H9 (cell line): ENCODE measurements around the gene RBM33. TPM values are rescaled to one million over a fixed set of nuclear protein-coding genes. Genes with fewer than 3 reads are reported as not detected.

Experiments
- DNase-seq: peaks from one replicate; pipeline ENCODE4 v3.0.0-alpha.2; 2017
- H2AFZ ChIP-seq: one replicate; pipeline ENCODE4 v1.6.1; 2013; ENCODE audit warnings: mild to moderate bottlenecking, low read length, control low read depth, moderate library complexity
- H2AK5ac ChIP-seq: 2 replicates; pipeline ENCODE4 v1.6.1; 2013; ENCODE audit warnings: low read length, control low read depth, mixed read lengths; ENCODE audit not compliant: insufficient read length
- H2BK120ac ChIP-seq: one replicate; pipeline ENCODE4 v1.6.1; 2013; ENCODE audit warnings: low read depth, mild to moderate bottlenecking, low read length, control low read depth, inconsistent platforms; ENCODE audit not compliant: poor library complexity, severe bottlenecking
- H2BK12ac ChIP-seq: 2 replicates; pipeline ENCODE4 v1.6.1; 2013; ENCODE audit warnings: low read length, control low read depth, mixed read lengths, low read depth; ENCODE audit not compliant: insufficient read length
- H2BK15ac ChIP-seq: 2 replicates; pipeline ENCODE4 v1.6.1; 2013; ENCODE audit warnings: low read depth, low read length, control low read depth
- H2BK20ac ChIP-seq: one replicate; pipeline ENCODE4 v1.6.1; 2013; ENCODE audit warnings: low read depth, mild to moderate bottlenecking, low read length, control low read depth, inconsistent platforms; ENCODE audit not compliant: poor library complexity, severe bottlenecking
- H2BK5ac ChIP-seq: 2 replicates; pipeline ENCODE4 v1.6.1; 2013; ENCODE audit warnings: low read length, control low read depth, mixed read lengths; ENCODE audit not compliant: insufficient read length
- H3K14ac ChIP-seq: 2 replicates; pipeline ENCODE4 v1.6.1; 2013; ENCODE audit warnings: low read length, control low read depth; ENCODE audit not compliant: insufficient read depth
- H3K18ac ChIP-seq: 2 replicates; pipeline ENCODE4 v1.6.1; 2013; ENCODE audit warnings: low read depth, mild to moderate bottlenecking, mixed read lengths, low read length, control low read depth; ENCODE audit not compliant: insufficient read length
- H3K23ac ChIP-seq: 2 replicates; pipeline ENCODE4 v1.6.1; 2013; ENCODE audit warnings: low read length, control low read depth, mixed read lengths, low read depth; ENCODE audit not compliant: insufficient read length
- H3K23me2 ChIP-seq: 2 replicates; pipeline ENCODE4 v1.6.1; 2013; ENCODE audit warnings: low read depth, mild to moderate bottlenecking, mixed read lengths, low read length, control low read depth; ENCODE audit not compliant: insufficient read length, poor library complexity, severe bottlenecking
- H3K27ac ChIP-seq: 2 replicates; pipeline ENCODE4 v1.5.1; 2013; ENCODE audit warnings: low read length, control low read depth, mixed read lengths, low read depth; ENCODE audit not compliant: insufficient read length
- H3K27me3 ChIP-seq: 2 replicates; pipeline ENCODE4 v1.6.1; 2013; ENCODE audit warnings: low read length, control low read depth, inconsistent platforms; ENCODE audit not compliant: insufficient read depth
- H3K4ac ChIP-seq: 2 replicates; pipeline ENCODE4 v1.6.1; 2013; ENCODE audit warnings: low read depth, mild to moderate bottlenecking, control low read depth, inconsistent platforms, low read length, moderate library complexity
- H3K4me1 ChIP-seq: 2 replicates; pipeline ENCODE4 v1.6.1; 2013; ENCODE audit warnings: low read length, control low read depth, inconsistent platforms; ENCODE audit not compliant: insufficient read depth
- H3K4me2 ChIP-seq: 2 replicates; pipeline ENCODE4 v1.6.1; 2013; ENCODE audit warnings: low read length, control low read depth, mixed read lengths; ENCODE audit not compliant: insufficient read length, insufficient read depth
- H3K56ac ChIP-seq: 2 replicates; pipeline ENCODE4 v1.6.1; 2013; ENCODE audit warnings: low read depth, mild to moderate bottlenecking, mixed read lengths, low read length, control low read depth; ENCODE audit not compliant: insufficient read length
- H3K79me1 ChIP-seq: 2 replicates; pipeline ENCODE4 v1.6.1; 2013; ENCODE audit warnings: low read depth, mild to moderate bottlenecking, moderate library complexity, low read length, control low read depth, inconsistent platforms; ENCODE audit not compliant: insufficient read depth, poor library complexity, severe bottlenecking
- H3K79me2 ChIP-seq: 2 replicates; pipeline ENCODE4 v1.6.1; 2013; ENCODE audit warnings: low read length, control low read depth, inconsistent platforms; ENCODE audit not compliant: insufficient read depth
- H3K9ac ChIP-seq: 2 replicates; pipeline ENCODE4 v1.6.1; 2013; ENCODE audit warnings: low read length, control low read depth, mixed read lengths; ENCODE audit not compliant: insufficient read length; ENCODE audit errors: extremely low read depth
- H3K9me3 ChIP-seq: one replicate; pipeline ENCODE4 v1.6.1; 2013; ENCODE audit warnings: low read depth, low read length, inconsistent platforms; ENCODE audit not compliant: control insufficient read depth
- H3T11ph ChIP-seq: one replicate; pipeline ENCODE4 v1.6.1; 2013; ENCODE audit warnings: mild to moderate bottlenecking, low read length, control low read depth, inconsistent platforms
- H4K20me1 ChIP-seq: one replicate; pipeline ENCODE4 v1.6.1; 2013; ENCODE audit not compliant: control insufficient read depth, insufficient read length, insufficient read depth
- H4K5ac ChIP-seq: 2 replicates; pipeline ENCODE4 v1.6.1; 2013; ENCODE audit warnings: low read depth, mild to moderate bottlenecking, mixed read lengths, low read length, control low read depth; ENCODE audit not compliant: insufficient read length
- H4K8ac ChIP-seq: replicated peaks from 2 replicates; pipeline ENCODE4 v1.6.1; 2013; ENCODE audit warnings: low read length, control low read depth, mixed read lengths, low read depth; ENCODE audit not compliant: insufficient read length
- H4K91ac ChIP-seq: 2 replicates; pipeline ENCODE4 v1.6.1; 2013; ENCODE audit warnings: low read depth, mild to moderate bottlenecking, moderate library complexity, mixed read lengths, low read length, control low read depth; ENCODE audit not compliant: insufficient read length
- H3K27ac Mint-ChIP-seq, 3 experiments: 2 replicates in 2 of 3; 3 replicates in 1 of 3; pipeline ENCODE4 v1.8.0; 2020 to 2021; ENCODE audit warnings: mixed read lengths in 3 of 3, mild to moderate bottlenecking in 1 of 3, moderate library complexity in 1 of 3
- H3K27me3 Mint-ChIP-seq: 2 replicates; pipeline ENCODE4 v1.8.0; 2021; ENCODE audit warnings: low read depth, mild to moderate bottlenecking, moderate library complexity, mixed read lengths
- H3K36me3 Mint-ChIP-seq, 3 experiments: 2 replicates in 2 of 3; 3 replicates in 1 of 3; pipeline ENCODE4 v1.8.0; 2020 to 2021; ENCODE audit warnings: low read depth in 3 of 3, mixed read lengths in 3 of 3; ENCODE audit not compliant: insufficient read depth in 1 of 3
- H3K4me1 Mint-ChIP-seq, 2 experiments: 2 replicates each; pipeline ENCODE4 v1.8.0; 2020; ENCODE audit warnings: mixed read lengths in 2 of 2
- H3K4me3 Mint-ChIP-seq, 2 experiments: 2 replicates in 1 of 2; 3 replicates in 1 of 2; pipeline ENCODE4 v1.8.0; 2020 to 2021; ENCODE audit warnings: mild to moderate bottlenecking in 2 of 2, mixed read lengths in 2 of 2, moderate library complexity in 1 of 2
- H3K9me3 Mint-ChIP-seq, 2 experiments: 2 replicates in 1 of 2; 3 replicates in 1 of 2; pipeline ENCODE4 v1.8.0; 2020; ENCODE audit warnings: mild to moderate bottlenecking in 2 of 2, mixed read lengths in 2 of 2, moderate library complexity in 1 of 2
- WGBS: extraction: QIAGEN DNeasy Blood & Tissue Kit; methylation state at CpG from one replicate; pipeline ENCODE4 v1.1.7; 2013; ENCODE audit warnings: missing lambda C conversion rate, low lambda C conversion rate, mixed read lengths; ENCODE audit not compliant: insufficient read length; ENCODE audit errors: extremely low coverage; 5-methylcytosine and 5-hydroxymethylcytosine counted together
- total RNA-seq: library from RNA; stranded (reverse); gene quantifications from 2 replicates; pipeline ENCODE4 v1.2.1, GENCODE V29; 2021
- TF ChIP-seq, protein P1 (sequence below): fragments of 200-600 bp; sonication (generic); conservative IDR thresholded peaks from 3 replicates; pipeline ENCODE4 v1.8.0; 2021; ENCODE audit warnings: antibody characterized with exemption, mild to moderate bottlenecking

Gene RBM33
- total RNA-seq, 1 experiment from 2014 or later, result 71.3 TPM

- Mint-ChIP-seq H3K4me1 (no peaks in the 10 kb centered on the region), H3K4me3 (no peak overlapping the region), H3K27ac (no peak overlapping the region), H3K36me3 (no peaks in the 10 kb centered on the region; a peak in 1 of 7 replicates), H3K27me3 (peaks cover 27% of the 10 kb centered on the region), H3K9me3 (no peaks in the 10 kb centered on the region)
- Histone ChIP-seq H2BK12ac (no peak overlapping the region), H3K9me3 (no peaks in the 10 kb centered on the region), H3K4ac (no peak overlapping the region), H3K79me2 (no peaks in the 10 kb centered on the region), H3K4me2 (no peak overlapping the region), H3K18ac (no peak overlapping the region), H3K9ac (no peak overlapping the region), H3K79me1 (no peaks in the 10 kb centered on the region), H2BK20ac (no peak overlapping the region), H3T11ph (no peak overlapping the region), H4K20me1 (no peaks in the 10 kb centered on the region), H4K5ac (no peak overlapping the region), H3K23ac (no peak overlapping the region), H2BK15ac (no peak overlapping the region), H3K14ac (no peak overlapping the region), H3K4me1 (no peaks in the 10 kb centered on the region), H3K27me3 (no peaks in the 10 kb centered on the region; the same call in 1 of the 2 replicates), H3K27ac (no peak overlapping the region), H3K56ac (no peak overlapping the region), H2BK5ac (no peak overlapping the region), H2AFZ (no peak overlapping the region), H3K23me2 (no peaks in the 10 kb centered on the region), H2AK5ac (no peak overlapping the region), H4K8ac (no peak overlapping the region), H4K91ac (no peak overlapping the region), H2BK120ac (no peak overlapping the region)
- no peak for DNase-seq
- TF ChIP-seq, protein P1, sequence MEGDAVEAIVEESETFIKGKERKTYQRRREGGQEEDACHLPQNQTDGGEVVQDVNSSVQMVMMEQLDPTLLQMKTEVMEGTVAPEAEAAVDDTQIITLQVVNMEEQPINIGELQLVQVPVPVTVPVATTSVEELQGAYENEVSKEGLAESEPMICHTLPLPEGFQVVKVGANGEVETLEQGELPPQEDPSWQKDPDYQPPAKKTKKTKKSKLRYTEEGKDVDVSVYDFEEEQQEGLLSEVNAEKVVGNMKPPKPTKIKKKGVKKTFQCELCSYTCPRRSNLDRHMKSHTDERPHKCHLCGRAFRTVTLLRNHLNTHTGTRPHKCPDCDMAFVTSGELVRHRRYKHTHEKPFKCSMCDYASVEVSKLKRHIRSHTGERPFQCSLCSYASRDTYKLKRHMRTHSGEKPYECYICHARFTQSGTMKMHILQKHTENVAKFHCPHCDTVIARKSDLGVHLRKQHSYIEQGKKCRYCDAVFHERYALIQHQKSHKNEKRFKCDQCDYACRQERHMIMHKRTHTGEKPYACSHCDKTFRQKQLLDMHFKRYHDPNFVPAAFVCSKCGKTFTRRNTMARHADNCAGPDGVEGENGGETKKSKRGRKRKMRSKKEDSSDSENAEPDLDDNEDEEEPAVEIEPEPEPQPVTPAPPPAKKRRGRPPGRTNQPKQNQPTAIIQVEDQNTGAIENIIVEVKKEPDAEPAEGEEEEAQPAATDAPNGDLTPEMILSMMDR, result no peak
- no CpG with 5 or more reads among the region's 13 CpGs for WGBS
These were observed 176.3 kb downstream of the RBM33 start for GRCh38 chr7:155820788-155821187.
